ENCODE results near the gene TMEM184C. TPM values are rescaled to one million over a fixed set of nuclear protein-coding genes. Genes with fewer than 3 reads are reported as not detected.

TMEM184C gene
- total and polyA plus RNA-seq, 2 donors (not counting 1 experiment from before 2014, with no cell fraction given): 4.9 to 27.5 TPM

DNA sequence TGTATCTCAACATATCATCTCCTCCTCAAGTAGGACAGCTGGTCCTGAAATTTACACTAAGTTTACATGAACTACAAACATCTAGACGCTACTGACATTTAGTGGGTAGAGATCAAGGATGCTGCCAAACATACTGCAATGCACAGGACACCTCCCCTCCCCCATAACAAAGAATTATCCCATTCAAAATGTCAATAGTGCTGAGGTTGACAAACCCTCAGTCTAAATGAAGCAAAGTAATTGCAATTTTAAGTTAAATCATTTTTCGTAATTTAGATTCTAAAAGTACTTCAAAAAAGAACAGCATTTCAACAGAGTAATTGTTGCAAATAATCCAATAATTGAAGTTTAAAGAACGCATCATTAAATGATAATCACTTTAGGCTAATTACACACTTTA lies 65.6 kb downstream of the TMEM184C start:
- H3K4me3 ChIP-seq (ENCODE audit: control extremely low read depth in 1 of 5, extremely low read depth in 1 of 5, insufficient read depth in 1 of 5, low read depth in 2 of 5, low read length in 4 of 5): peak overlapping the region in 1 of 5 experiments; percentile 98
- no peaks in the 10 kb centered on the region for H3K27me3 ChIP-seq (replicated peaks in 1 of 4; ENCODE audit: control extremely low read depth in 1 of 4, control insufficient read depth in 3 of 4, insufficient read depth in 4 of 4, low read length in 3 of 4)
- ChIA-PET POLR2A (interaction anchor here (0.9 to 2.0 kb wide), 3 partner anchors 8 to 66 kb away, joined by 4 to 14 read pairs (median 6); partner anchors contain the start of genes ARHGAP10 and TMEM184C), CTCF (interaction anchor here (0.6 kb wide), 1 partner anchor 183 kb away, joined by 3 read pairs; no protein-coding TSS in a partner anchor)
- no peak overlapping the region for H3K27ac ChIP-seq (ENCODE audit: low read length in 2 of 2)
- no peak for ATAC-seq (ENCODE audit: low read depth)
- WGBS (ENCODE audit: insufficient coverage): no CpG with 5 or more reads among the region's 3 CpGs
- H3K27ac Mint-ChIP-seq: peak overlapping the region; percentile 46
- peaks cover 33% of the 10 kb centered on the region for H3K4me1 Mint-ChIP-seq
- H3K9me3 ChIP-seq (ENCODE audit: control extremely low read depth in 1 of 3, control insufficient read depth in 2 of 3, insufficient read depth in 1 of 3, low read length in 2 of 3): no peaks in the 10 kb centered on the region
- no peaks in the 10 kb centered on the region for H3K9me3 Mint-ChIP-seq (ENCODE audit: insufficient read depth)
- H3K79me2 ChIP-seq (ENCODE audit: control insufficient read depth, insufficient read depth, low read length): peaks cover 6% of the 10 kb centered on the region
- peaks cover 13 to 18% of the 10 kb centered on the region in 2 donors for H3K4me1 ChIP-seq (ENCODE audit: control insufficient read depth in 2 of 2, insufficient read depth in 2 of 2, low read length in 2 of 2)
- peak overlapping the region; percentile 98 for H3K9ac ChIP-seq (ENCODE audit: low read length)
- intact Hi-C loops (cut with micrococcal nuclease): no loop called here
- H3K4me2 ChIP-seq (replicated peaks; ENCODE audit: low read depth, low read length, poor library complexity, severe bottlenecking): peak overlapping the region; percentile 89
- H3K36me3 ChIP-seq (replicated peaks in 1 of 2; ENCODE audit: control extremely low read depth in 1 of 2, control insufficient read depth in 1 of 2, extremely low read depth in 1 of 2, insufficient read depth in 2 of 2, low read length in 1 of 2): peaks cover 0 to 15% of the 10 kb centered on the region in 2 experiments
- no peaks in the 10 kb centered on the region for H4K20me1 ChIP-seq (ENCODE audit: control insufficient read depth, insufficient read depth, low read length, poor library complexity, severe bottlenecking)
- H2AFZ ChIP-seq (ENCODE audit: insufficient read depth, low read depth, low read length, poor library complexity, severe bottlenecking): peak overlapping the region; percentile 97
- H3K4me3 Mint-ChIP-seq: peak overlapping the region; percentile 95
- no peak for TF ChIP-seq EZH2 (IDR thresholded peaks at IDR 0.05; ENCODE audit: borderline replicate concordance, insufficient read depth, low read depth, low read length, poor library complexity, severe bottlenecking)
- TF ChIP-seq CTCF (IDR thresholded peaks at IDR 0.05): no peak
- no peaks in the 10 kb centered on the region for H3K27me3 Mint-ChIP-seq
- DNase-seq: no peak

DNA sequence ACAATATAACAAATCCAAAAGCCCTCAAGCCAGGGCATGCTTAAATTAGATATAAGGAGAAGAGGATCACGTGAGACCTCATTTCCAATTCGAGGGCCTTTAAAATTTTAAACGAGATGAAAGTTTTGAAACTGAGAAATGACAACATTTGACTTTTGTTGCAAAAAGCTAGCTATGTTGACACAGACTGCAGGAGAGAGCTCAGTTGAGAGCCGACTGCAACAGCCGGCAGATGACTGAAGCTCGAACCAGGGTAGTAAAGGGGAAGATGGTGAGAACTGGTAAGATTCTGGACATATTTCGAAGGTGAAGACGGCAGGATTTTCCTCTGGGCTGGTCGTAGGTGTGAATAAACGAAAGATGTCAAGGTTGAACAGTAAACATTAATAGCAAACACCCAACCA lies 66.0 kb downstream of the TMEM184C start:
- no peaks in the 10 kb centered on the region for H3K27me3 ChIP-seq (replicated peaks in 1 of 4; ENCODE audit: control extremely low read depth in 1 of 4, control insufficient read depth in 3 of 4, insufficient read depth in 4 of 4, low read length in 3 of 4)
- H3K79me2 ChIP-seq (ENCODE audit: control insufficient read depth, insufficient read depth, low read length): peaks cover 6% of the 10 kb centered on the region
- H3K4me3 ChIP-seq (ENCODE audit: control extremely low read depth in 1 of 5, extremely low read depth in 1 of 5, insufficient read depth in 1 of 5, low read depth in 2 of 5, low read length in 4 of 5): peak overlapping the region; percentile 79 to 98 (median 90)
- intact Hi-C loops (cut with micrococcal nuclease): no loop called here
- no peaks in the 10 kb centered on the region for H3K9me3 ChIP-seq (ENCODE audit: control extremely low read depth in 1 of 3, control insufficient read depth in 2 of 3, insufficient read depth in 1 of 3, low read length in 2 of 3)
- no peak for ATAC-seq (ENCODE audit: low read depth)
- no peak for TF ChIP-seq EZH2 (IDR thresholded peaks at IDR 0.05; ENCODE audit: borderline replicate concordance, insufficient read depth, low read depth, low read length, poor library complexity, severe bottlenecking)
- TF ChIP-seq CTCF (IDR thresholded peaks at IDR 0.05): no peak
- Mint-ChIP-seq H3K4me3 (peak overlapping the region; percentile 95), H3K4me1 (peaks cover 33% of the 10 kb centered on the region), H3K27ac (peak overlapping the region; percentile 88), H3K27me3 (no peaks in the 10 kb centered on the region), H3K9me3 (ENCODE audit: insufficient read depth) (no peaks in the 10 kb centered on the region)
- peaks cover 13 to 18% of the 10 kb centered on the region in 2 donors for H3K4me1 ChIP-seq (ENCODE audit: control insufficient read depth in 2 of 2, insufficient read depth in 2 of 2, low read length in 2 of 2)
- H4K20me1 ChIP-seq (ENCODE audit: control insufficient read depth, insufficient read depth, low read length, poor library complexity, severe bottlenecking): no peaks in the 10 kb centered on the region
- DNase-seq: peak; percentile 34
- H3K27ac ChIP-seq (ENCODE audit: low read length in 2 of 2): peak overlapping the region; percentile 81 to 90
- H2AFZ ChIP-seq (ENCODE audit: insufficient read depth, low read depth, low read length, poor library complexity, severe bottlenecking): peak overlapping the region; percentile 97
- peak overlapping the region; percentile 89 for H3K4me2 ChIP-seq (replicated peaks; ENCODE audit: low read depth, low read length, poor library complexity, severe bottlenecking)
- CTCF ChIA-PET: interaction anchor here (0.6 to 1.9 kb wide), 3 partner anchors 49 to 183 kb away, joined by 3 to 11 read pairs (median 4); partner anchors contain the start of genes ARHGAP10 and TMEM184C
- H3K36me3 ChIP-seq (replicated peaks in 1 of 2; ENCODE audit: control extremely low read depth in 1 of 2, control insufficient read depth in 1 of 2, extremely low read depth in 1 of 2, insufficient read depth in 2 of 2, low read length in 1 of 2): peaks cover 0 to 15% of the 10 kb centered on the region in 2 experiments
- WGBS (ENCODE audit: insufficient coverage): 4% methylated on average over 5 of the region's 10 CpGs
- POLR2A ChIA-PET: interaction anchor here (0.9 to 2.0 kb wide), 3 partner anchors 9 to 66 kb away, joined by 4 to 14 read pairs (median 6); partner anchors contain the start of genes ARHGAP10 and TMEM184C
- peak overlapping the region; percentile 98 for H3K9ac ChIP-seq (ENCODE audit: low read length)

All from B cell (primary cell).